Measurements from ENCODE around the gene P2RY14. TPM values are rescaled to one million over a fixed set of nuclear protein-coding genes. Genes with fewer than 3 reads are reported as not detected.

Gene P2RY14
- total and polyA plus RNA-seq, 2 donors from 2014 or later: 0.54 to 2.4 TPM

DNA sequence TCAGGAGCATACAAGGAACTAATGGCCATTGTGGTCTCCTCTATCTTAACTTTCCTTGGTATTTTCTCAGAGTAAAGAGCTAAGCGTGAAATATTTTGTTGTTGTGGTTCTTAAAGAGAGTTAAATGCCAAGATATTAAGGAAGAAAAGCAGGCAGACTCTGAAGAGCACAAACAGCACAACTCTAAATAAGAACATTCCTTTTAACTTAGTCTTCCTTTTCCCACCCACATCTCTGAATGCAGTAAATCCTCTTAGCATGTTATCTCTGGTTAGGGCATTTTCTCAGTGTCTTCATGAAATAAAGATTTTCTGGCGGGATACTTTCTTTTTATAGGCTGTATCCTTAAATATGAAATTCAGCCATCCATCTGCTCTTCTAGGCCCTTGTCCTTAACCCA lies 36.8 kb upstream of the P2RY14 start:
- Histone ChIP-seq H3K36me3 (ENCODE audit: control insufficient read depth in 2 of 3, insufficient read depth in 3 of 3, low read length in 3 of 3) (no peaks in the 10 kb centered on the region), H3K4me3 (ENCODE audit: low read length in 3 of 3) (no peak overlapping the region), H3K9ac (ENCODE audit: low read length in 3 of 3) (no peak overlapping the region), H3K4me1 (ENCODE audit: control insufficient read depth in 2 of 3, insufficient read depth in 2 of 3, low read depth in 1 of 3, low read length in 3 of 3) (no peaks in the 10 kb centered on the region), H3K27me3 (ENCODE audit: control insufficient read depth, insufficient read depth, low read length) (no peaks in the 10 kb centered on the region), H3K27ac (ENCODE audit: low read depth in 2 of 2, low read length in 2 of 2) (no peak overlapping the region), H3K9me3 (ENCODE audit: control insufficient read depth in 2 of 3, insufficient read depth in 1 of 3, low read length in 3 of 3) (no peaks in the 10 kb centered on the region)
- FAIRE-seq: no peak
- TF ChIP-seq, protein P1, sequence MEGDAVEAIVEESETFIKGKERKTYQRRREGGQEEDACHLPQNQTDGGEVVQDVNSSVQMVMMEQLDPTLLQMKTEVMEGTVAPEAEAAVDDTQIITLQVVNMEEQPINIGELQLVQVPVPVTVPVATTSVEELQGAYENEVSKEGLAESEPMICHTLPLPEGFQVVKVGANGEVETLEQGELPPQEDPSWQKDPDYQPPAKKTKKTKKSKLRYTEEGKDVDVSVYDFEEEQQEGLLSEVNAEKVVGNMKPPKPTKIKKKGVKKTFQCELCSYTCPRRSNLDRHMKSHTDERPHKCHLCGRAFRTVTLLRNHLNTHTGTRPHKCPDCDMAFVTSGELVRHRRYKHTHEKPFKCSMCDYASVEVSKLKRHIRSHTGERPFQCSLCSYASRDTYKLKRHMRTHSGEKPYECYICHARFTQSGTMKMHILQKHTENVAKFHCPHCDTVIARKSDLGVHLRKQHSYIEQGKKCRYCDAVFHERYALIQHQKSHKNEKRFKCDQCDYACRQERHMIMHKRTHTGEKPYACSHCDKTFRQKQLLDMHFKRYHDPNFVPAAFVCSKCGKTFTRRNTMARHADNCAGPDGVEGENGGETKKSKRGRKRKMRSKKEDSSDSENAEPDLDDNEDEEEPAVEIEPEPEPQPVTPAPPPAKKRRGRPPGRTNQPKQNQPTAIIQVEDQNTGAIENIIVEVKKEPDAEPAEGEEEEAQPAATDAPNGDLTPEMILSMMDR (IDR thresholded peaks at IDR 0.05; ENCODE audit: borderline replicate concordance, extremely low read depth, insufficient read depth): no peak
- intact Hi-C loops (cut with DNase I): no loop called here
- DNase-seq: no peak

DNA sequence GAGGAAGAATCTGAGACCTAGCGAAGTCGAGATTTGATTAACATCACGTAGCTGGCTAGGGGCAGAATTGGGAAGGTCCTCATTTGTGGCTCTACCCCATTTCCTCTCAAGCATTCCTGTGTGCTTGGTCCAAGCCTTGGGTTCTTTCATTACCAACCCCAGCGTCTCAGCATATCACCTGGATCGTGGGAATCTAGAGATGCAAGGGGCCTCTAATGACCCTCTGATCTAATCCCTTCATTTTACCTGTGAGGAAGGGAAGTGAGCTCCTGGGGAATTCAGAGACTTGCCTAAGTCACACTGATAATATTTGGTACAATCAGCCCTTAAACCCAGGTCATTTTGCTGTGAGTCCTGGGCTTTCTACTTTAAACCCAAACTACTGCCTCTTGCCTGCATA lies 36.3 kb upstream of the P2RY14 start:
- no peak overlapping the region for H3K9ac ChIP-seq (ENCODE audit: low read length in 3 of 3)
- no peak for FAIRE-seq

DNA sequence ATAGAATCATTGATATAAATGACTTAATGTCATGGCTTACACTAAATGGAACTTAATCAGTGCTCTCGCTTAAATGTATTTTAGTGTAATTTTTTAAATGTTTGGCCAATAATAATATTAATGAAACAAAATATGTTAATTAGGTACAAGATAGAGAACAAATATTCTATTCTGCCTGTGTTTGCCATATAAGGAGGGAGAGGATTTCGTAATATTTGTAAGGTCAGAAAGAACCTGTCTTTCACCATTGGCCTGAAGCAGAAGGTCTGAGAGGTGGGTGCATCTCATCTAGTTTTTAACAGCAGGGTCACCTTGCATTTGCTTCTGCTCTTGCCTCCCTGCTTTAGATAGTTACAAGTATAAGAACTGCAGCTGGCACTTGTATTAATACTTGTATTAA lies 35.8 kb upstream of the P2RY14 start:
- no peak for FAIRE-seq
- Histone ChIP-seq H3K36me3 (ENCODE audit: control insufficient read depth in 2 of 3, insufficient read depth in 3 of 3, low read length in 3 of 3) (no peaks in the 10 kb centered on the region), H3K9ac (ENCODE audit: low read length in 3 of 3) (no peak overlapping the region), H3K9me3 (ENCODE audit: control insufficient read depth in 2 of 3, insufficient read depth in 1 of 3, low read length in 3 of 3) (no peaks in the 10 kb centered on the region), H3K4me1 (ENCODE audit: control insufficient read depth in 2 of 3, insufficient read depth in 2 of 3, low read depth in 1 of 3, low read length in 3 of 3) (no peaks in the 10 kb centered on the region), H3K4me3 (ENCODE audit: low read length in 3 of 3) (no peak overlapping the region), H3K27me3 (ENCODE audit: control insufficient read depth, insufficient read depth, low read length) (no peaks in the 10 kb centered on the region), H3K27ac (ENCODE audit: low read depth in 2 of 2, low read length in 2 of 2) (no peak overlapping the region)
- DNase-seq: no peak
- TF ChIP-seq, protein P1 (IDR thresholded peaks at IDR 0.05; ENCODE audit: borderline replicate concordance, extremely low read depth, insufficient read depth): no peak
- intact Hi-C loops (cut with DNase I): no loop called here

More for the DNA sequence above, 36.3 kb upstream of the P2RY14 start:
- TF ChIP-seq, protein P1 (IDR thresholded peaks at IDR 0.05; ENCODE audit: borderline replicate concordance, extremely low read depth, insufficient read depth): no peak
- no peaks in the 10 kb centered on the region for H3K9me3 ChIP-seq (ENCODE audit: control insufficient read depth in 2 of 3, insufficient read depth in 1 of 3, low read length in 3 of 3)
- DNase-seq: no peak
- H3K4me1 ChIP-seq (ENCODE audit: control insufficient read depth in 2 of 3, insufficient read depth in 2 of 3, low read depth in 1 of 3, low read length in 3 of 3): no peaks in the 10 kb centered on the region
- H3K36me3 ChIP-seq (ENCODE audit: control insufficient read depth in 2 of 3, insufficient read depth in 3 of 3, low read length in 3 of 3): no peaks in the 10 kb centered on the region
- H3K27ac ChIP-seq (ENCODE audit: low read depth in 2 of 2, low read length in 2 of 2): no peak overlapping the region
- H3K4me3 ChIP-seq (ENCODE audit: low read length in 3 of 3): no peak overlapping the region
- no peaks in the 10 kb centered on the region for H3K27me3 ChIP-seq (ENCODE audit: control insufficient read depth, insufficient read depth, low read length)
- intact Hi-C loops (cut with DNase I): no loop called here

DNA sequence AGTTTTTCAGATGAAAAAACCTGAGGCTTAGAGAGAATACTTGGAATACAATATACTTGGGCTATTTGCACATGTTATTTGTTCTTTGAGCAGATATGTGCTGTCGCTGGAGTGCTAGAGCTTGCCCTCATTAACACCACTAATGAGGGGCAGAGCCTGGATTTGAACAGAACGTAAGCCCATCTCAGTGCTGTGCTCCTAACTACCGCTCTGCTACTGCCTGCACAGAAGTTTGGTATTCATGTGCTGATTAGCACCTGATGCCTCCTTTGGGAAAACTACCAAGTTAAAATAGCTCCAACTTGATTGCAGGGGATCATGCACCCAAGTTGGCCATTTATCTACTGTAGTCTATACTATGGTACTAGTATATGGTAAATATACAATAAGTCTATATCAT lies 34.6 kb upstream of the P2RY14 start:
- no peaks in the 10 kb centered on the region for H3K27me3 ChIP-seq (ENCODE audit: control insufficient read depth, insufficient read depth, low read length)
- no peaks in the 10 kb centered on the region for H3K4me1 ChIP-seq (ENCODE audit: control insufficient read depth in 2 of 3, insufficient read depth in 2 of 3, low read depth in 1 of 3, low read length in 3 of 3)
- FAIRE-seq: no peak
- intact Hi-C loops (cut with DNase I): no loop called here
- H3K4me3 ChIP-seq (ENCODE audit: low read length in 3 of 3): no peak overlapping the region
- no peaks in the 10 kb centered on the region for H3K36me3 ChIP-seq (ENCODE audit: control insufficient read depth in 2 of 3, insufficient read depth in 3 of 3, low read length in 3 of 3)
- H3K9ac ChIP-seq (ENCODE audit: low read length in 3 of 3): no peak overlapping the region
- H3K9me3 ChIP-seq (ENCODE audit: control insufficient read depth in 2 of 3, insufficient read depth in 1 of 3, low read length in 3 of 3): no peaks in the 10 kb centered on the region
- no peak overlapping the region for H3K27ac ChIP-seq (ENCODE audit: low read depth in 2 of 2, low read length in 2 of 2)
- TF ChIP-seq, protein P1 (IDR thresholded peaks at IDR 0.05; ENCODE audit: borderline replicate concordance, extremely low read depth, insufficient read depth): no peak
- no peak for DNase-seq
